Measurements from ENCODE around the gene FAM174C.

The FAM174C gene

GRCh38 chr19:1309977-1310852 is 34.9 kb downstream of the FAM174C start:
- CTCF ChIA-PET, result interaction anchor here (0.8 to 1.5 kb wide), 2 partner anchors 60 to 73 kb away, joined by 3 read pairs; partner anchors contain the start of gene NDUFS7
- WGBS (ENCODE audit: insufficient coverage), result 87% methylated on average over 13 of the region's 28 CpGs
- no peak for DNase-seq
- POLR2A ChIA-PET, result no interaction called here
- Histone ChIP-seq H3K27ac (ENCODE audit: insufficient read depth in 1 of 2, low read depth in 1 of 2, low read length in 2 of 2, poor library complexity in 1 of 2, severe bottlenecking in 2 of 2) (no peak overlapping the region), H3K27me3 (replicated peaks in 2 of 5; ENCODE audit: control insufficient read depth in 4 of 5, insufficient read depth in 5 of 5, low read length in 4 of 5) (peaks cover 0 to 4% (median under 1%) of the 10 kb centered on the region in 5 experiments), H3K9me3 (ENCODE audit: control extremely low read depth in 1 of 5, control insufficient read depth in 4 of 5, insufficient read depth in 2 of 5, low read depth in 1 of 5, low read length in 4 of 5) (no peaks in the 10 kb centered on the region), H3K4me1 (ENCODE audit: control extremely low read depth in 1 of 4, control insufficient read depth in 4 of 4, insufficient read depth in 4 of 4, low read length in 3 of 4) (peaks cover 0 to under 1% (median under 1%) of the 10 kb centered on the region in 4 experiments), H3K36me3 (ENCODE audit: control insufficient read depth in 4 of 4, insufficient read depth in 4 of 4, low read length in 3 of 4) (no peaks in the 10 kb centered on the region), H3K4me3 (ENCODE audit: control insufficient read depth in 1 of 7, extremely low read depth in 1 of 7, insufficient read depth in 4 of 7, low read depth in 2 of 7, low read length in 6 of 7) (no peak overlapping the region)

GRCh38 chr19:1310853-1311180 is 35.5 kb downstream of the FAM174C start:
- ChIA-PET CTCF (interaction anchor here (0.8 to 1.5 kb wide), 4 partner anchors 10 to 72 kb away, joined by 3 read pairs; partner anchors contain the start of gene NDUFS7), POLR2A (no interaction called here)
- peaks cover 0 to 5% (median 2%) of the 10 kb centered on the region in 5 experiments for H3K27me3 ChIP-seq (replicated peaks in 2 of 5; ENCODE audit: control insufficient read depth in 4 of 5, insufficient read depth in 5 of 5, low read length in 4 of 5)
- H3K9me3 ChIP-seq (ENCODE audit: control extremely low read depth in 1 of 5, control insufficient read depth in 4 of 5, insufficient read depth in 2 of 5, low read depth in 1 of 5, low read length in 4 of 5), result no peaks in the 10 kb centered on the region
- DNase-seq, result no peak
- H3K36me3 ChIP-seq (ENCODE audit: control insufficient read depth in 4 of 4, insufficient read depth in 4 of 4, low read length in 3 of 4), result no peaks in the 10 kb centered on the region
- 84% methylated on average over 14 of the region's 18 CpGs for WGBS (ENCODE audit: insufficient coverage)
- peaks cover 0 to 7% (median 6%) of the 10 kb centered on the region in 4 experiments for H3K4me1 ChIP-seq (ENCODE audit: control extremely low read depth in 1 of 4, control insufficient read depth in 4 of 4, insufficient read depth in 4 of 4, low read length in 3 of 4)
- H3K4me3 ChIP-seq (ENCODE audit: control insufficient read depth in 1 of 7, extremely low read depth in 1 of 7, insufficient read depth in 4 of 7, low read depth in 2 of 7, low read length in 6 of 7), result no peak overlapping the region
- H3K27ac ChIP-seq (ENCODE audit: insufficient read depth in 1 of 2, low read depth in 1 of 2, low read length in 2 of 2, poor library complexity in 1 of 2, severe bottlenecking in 2 of 2), result no peak overlapping the region

- CTCF ChIA-PET, result interaction anchor here (0.9 to 1.5 kb wide), 4 partner anchors 9 to 61 kb away, joined by 3 to 4 read pairs (median 3); no protein-coding TSS in a partner anchor
- POLR2A ChIA-PET, result no interaction called here
- Histone ChIP-seq H3K36me3 (ENCODE audit: control insufficient read depth in 4 of 4, insufficient read depth in 4 of 4, low read length in 3 of 4) (no peaks in the 10 kb centered on the region), H3K4me1 (ENCODE audit: control extremely low read depth in 1 of 4, control insufficient read depth in 4 of 4, insufficient read depth in 4 of 4, low read length in 3 of 4) (peaks cover 0 to 9% (median 7%) of the 10 kb centered on the region in 4 experiments), H3K27ac (ENCODE audit: insufficient read depth in 1 of 2, low read depth in 1 of 2, low read length in 2 of 2, poor library complexity in 1 of 2, severe bottlenecking in 2 of 2) (no peak overlapping the region), H3K9me3 (ENCODE audit: control extremely low read depth in 1 of 5, control insufficient read depth in 4 of 5, insufficient read depth in 2 of 5, low read depth in 1 of 5, low read length in 4 of 5) (no peaks in the 10 kb centered on the region), H3K4me3 (ENCODE audit: control insufficient read depth in 1 of 7, extremely low read depth in 1 of 7, insufficient read depth in 4 of 7, low read depth in 2 of 7, low read length in 6 of 7) (no peak overlapping the region), H3K27me3 (replicated peaks in 2 of 5; ENCODE audit: control insufficient read depth in 4 of 5, insufficient read depth in 5 of 5, low read length in 4 of 5) (peaks cover 0 to 13% (median 7%) of the 10 kb centered on the region in 5 experiments)
- no peak for DNase-seq
- 80% methylated on average over 18 of the region's 21 CpGs for WGBS (ENCODE audit: insufficient coverage)
These were observed 36.3 kb downstream of the FAM174C start for GRCh38 chr19:1311543-1312091.

- H3K4me1 ChIP-seq (ENCODE audit: control extremely low read depth in 1 of 4, control insufficient read depth in 4 of 4, insufficient read depth in 4 of 4, low read length in 3 of 4), result peaks cover 0 to 9% (median 7%) of the 10 kb centered on the region in 4 experiments
- no peaks in the 10 kb centered on the region for H3K9me3 ChIP-seq (ENCODE audit: control extremely low read depth in 1 of 5, control insufficient read depth in 4 of 5, insufficient read depth in 2 of 5, low read depth in 1 of 5, low read length in 4 of 5)
- H3K36me3 ChIP-seq (ENCODE audit: control insufficient read depth in 4 of 4, insufficient read depth in 4 of 4, low read length in 3 of 4), result no peaks in the 10 kb centered on the region
- ChIA-PET CTCF (interaction anchor here (1.5 to 5.8 kb wide), 2 partner anchors 33 to 58 kb away, joined by 4 to 33 read pairs; no protein-coding TSS in a partner anchor), POLR2A (no interaction called here)
- WGBS (ENCODE audit: insufficient coverage), result 91% methylated on average over 51 of the region's 61 CpGs
- DNase-seq, result no peak
- H3K27ac ChIP-seq (ENCODE audit: insufficient read depth in 1 of 2, low read depth in 1 of 2, low read length in 2 of 2, poor library complexity in 1 of 2, severe bottlenecking in 2 of 2), result no peak overlapping the region
- peaks cover 5 to 26% (median 10%) of the 10 kb centered on the region in 5 experiments for H3K27me3 ChIP-seq (replicated peaks in 2 of 5; ENCODE audit: control insufficient read depth in 4 of 5, insufficient read depth in 5 of 5, low read length in 4 of 5)
- no peak overlapping the region for H3K4me3 ChIP-seq (ENCODE audit: control insufficient read depth in 1 of 7, extremely low read depth in 1 of 7, insufficient read depth in 4 of 7, low read depth in 2 of 7, low read length in 6 of 7)
These were observed 37.7 kb downstream of the FAM174C start for GRCh38 chr19:1312767-1313694.

- Histone ChIP-seq H3K9me3 (ENCODE audit: control extremely low read depth in 1 of 5, control insufficient read depth in 4 of 5, insufficient read depth in 2 of 5, low read depth in 1 of 5, low read length in 4 of 5) (no peaks in the 10 kb centered on the region), H3K27ac (ENCODE audit: insufficient read depth in 1 of 2, low read depth in 1 of 2, low read length in 2 of 2, poor library complexity in 1 of 2, severe bottlenecking in 2 of 2) (no peak overlapping the region), H3K27me3 (replicated peaks in 2 of 5; ENCODE audit: control insufficient read depth in 4 of 5, insufficient read depth in 5 of 5, low read length in 4 of 5) (peaks cover 5 to 35% (median 12%) of the 10 kb centered on the region in 5 experiments), H3K4me1 (ENCODE audit: control extremely low read depth in 1 of 4, control insufficient read depth in 4 of 4, insufficient read depth in 4 of 4, low read length in 3 of 4) (peaks cover 0 to 9% (median 7%) of the 10 kb centered on the region in 4 experiments), H3K4me3 (ENCODE audit: control insufficient read depth in 1 of 7, extremely low read depth in 1 of 7, insufficient read depth in 4 of 7, low read depth in 2 of 7, low read length in 6 of 7) (no peak overlapping the region), H3K36me3 (ENCODE audit: control insufficient read depth in 4 of 4, insufficient read depth in 4 of 4, low read length in 3 of 4) (no peaks in the 10 kb centered on the region)
- CTCF ChIA-PET, result interaction anchor here (0.9 to 5.8 kb wide), 6 partner anchors 24 to 70 kb away, joined by 3 to 33 read pairs (median 4); a partner anchor contains a TSS
- 86% methylated on average over 27 of the region's 32 CpGs for whole genome bisulfite sequencing (ENCODE audit: insufficient coverage)
- DNase-seq, result no peak
- POLR2A ChIA-PET, result no interaction called here
These were observed 38.6 kb downstream of the FAM174C start for GRCh38 chr19:1313695-1314613.
